ENCODE data around the gene NBPF8.
"Not testable (repeated sequence)": the region's sequence is repeated elsewhere in the genome, so short reads cannot be mapped to it uniquely, and the experiment has no call there.

DNA sequence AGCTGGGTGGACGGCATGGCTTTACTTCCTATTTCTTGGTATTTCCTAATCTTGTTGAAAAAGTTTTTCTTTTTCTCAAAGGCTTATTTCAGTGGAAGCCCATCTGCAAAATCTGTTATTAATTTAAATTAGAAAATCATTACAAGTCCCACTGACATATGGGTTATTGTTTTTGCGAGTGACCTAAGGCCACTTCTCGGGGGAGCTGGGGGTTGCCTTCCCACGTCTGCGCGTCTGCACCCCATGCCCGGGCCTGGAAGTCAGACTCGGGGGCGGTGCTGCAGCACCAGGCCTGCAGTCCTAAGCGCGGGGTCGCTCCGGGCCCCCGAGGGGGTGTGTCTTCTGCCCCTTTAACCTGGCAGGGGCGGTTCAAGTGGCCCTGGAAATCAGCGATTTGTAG, 384 bp upstream of the NBPF8 start:
- TF ChIP-seq, protein P1, sequence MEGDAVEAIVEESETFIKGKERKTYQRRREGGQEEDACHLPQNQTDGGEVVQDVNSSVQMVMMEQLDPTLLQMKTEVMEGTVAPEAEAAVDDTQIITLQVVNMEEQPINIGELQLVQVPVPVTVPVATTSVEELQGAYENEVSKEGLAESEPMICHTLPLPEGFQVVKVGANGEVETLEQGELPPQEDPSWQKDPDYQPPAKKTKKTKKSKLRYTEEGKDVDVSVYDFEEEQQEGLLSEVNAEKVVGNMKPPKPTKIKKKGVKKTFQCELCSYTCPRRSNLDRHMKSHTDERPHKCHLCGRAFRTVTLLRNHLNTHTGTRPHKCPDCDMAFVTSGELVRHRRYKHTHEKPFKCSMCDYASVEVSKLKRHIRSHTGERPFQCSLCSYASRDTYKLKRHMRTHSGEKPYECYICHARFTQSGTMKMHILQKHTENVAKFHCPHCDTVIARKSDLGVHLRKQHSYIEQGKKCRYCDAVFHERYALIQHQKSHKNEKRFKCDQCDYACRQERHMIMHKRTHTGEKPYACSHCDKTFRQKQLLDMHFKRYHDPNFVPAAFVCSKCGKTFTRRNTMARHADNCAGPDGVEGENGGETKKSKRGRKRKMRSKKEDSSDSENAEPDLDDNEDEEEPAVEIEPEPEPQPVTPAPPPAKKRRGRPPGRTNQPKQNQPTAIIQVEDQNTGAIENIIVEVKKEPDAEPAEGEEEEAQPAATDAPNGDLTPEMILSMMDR (IDR thresholded peaks at IDR 0.05; ENCODE audit: poor library complexity, severe bottlenecking): not testable (repeated sequence)
- TF ChIP-seq, protein P2, sequence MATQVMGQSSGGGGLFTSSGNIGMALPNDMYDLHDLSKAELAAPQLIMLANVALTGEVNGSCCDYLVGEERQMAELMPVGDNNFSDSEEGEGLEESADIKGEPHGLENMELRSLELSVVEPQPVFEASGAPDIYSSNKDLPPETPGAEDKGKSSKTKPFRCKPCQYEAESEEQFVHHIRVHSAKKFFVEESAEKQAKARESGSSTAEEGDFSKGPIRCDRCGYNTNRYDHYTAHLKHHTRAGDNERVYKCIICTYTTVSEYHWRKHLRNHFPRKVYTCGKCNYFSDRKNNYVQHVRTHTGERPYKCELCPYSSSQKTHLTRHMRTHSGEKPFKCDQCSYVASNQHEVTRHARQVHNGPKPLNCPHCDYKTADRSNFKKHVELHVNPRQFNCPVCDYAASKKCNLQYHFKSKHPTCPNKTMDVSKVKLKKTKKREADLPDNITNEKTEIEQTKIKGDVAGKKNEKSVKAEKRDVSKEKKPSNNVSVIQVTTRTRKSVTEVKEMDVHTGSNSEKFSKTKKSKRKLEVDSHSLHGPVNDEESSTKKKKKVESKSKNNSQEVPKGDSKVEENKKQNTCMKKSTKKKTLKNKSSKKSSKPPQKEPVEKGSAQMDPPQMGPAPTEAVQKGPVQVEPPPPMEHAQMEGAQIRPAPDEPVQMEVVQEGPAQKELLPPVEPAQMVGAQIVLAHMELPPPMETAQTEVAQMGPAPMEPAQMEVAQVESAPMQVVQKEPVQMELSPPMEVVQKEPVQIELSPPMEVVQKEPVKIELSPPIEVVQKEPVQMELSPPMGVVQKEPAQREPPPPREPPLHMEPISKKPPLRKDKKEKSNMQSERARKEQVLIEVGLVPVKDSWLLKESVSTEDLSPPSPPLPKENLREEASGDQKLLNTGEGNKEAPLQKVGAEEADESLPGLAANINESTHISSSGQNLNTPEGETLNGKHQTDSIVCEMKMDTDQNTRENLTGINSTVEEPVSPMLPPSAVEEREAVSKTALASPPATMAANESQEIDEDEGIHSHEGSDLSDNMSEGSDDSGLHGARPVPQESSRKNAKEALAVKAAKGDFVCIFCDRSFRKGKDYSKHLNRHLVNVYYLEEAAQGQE (IDR thresholded peaks at IDR 0.05; ENCODE audit: borderline replicate concordance): not testable (repeated sequence)
- TF ChIP-seq POLR2AphosphoS5 (IDR thresholded peaks at IDR 0.05); SMC3 (conservative IDR thresholded peaks at IDR 0.05; ENCODE audit: poor library complexity); EZH2 (IDR thresholded peaks at IDR 0.05; ENCODE audit: borderline replicate concordance, insufficient read depth, low read length, poor library complexity, severe bottlenecking); RAD21 (conservative IDR thresholded peaks at IDR 0.05); EP300 (conservative IDR thresholded peaks at IDR 0.05; ENCODE audit: poor library complexity, severe bottlenecking); MXI1 (conservative IDR thresholded peaks at IDR 0.05; ENCODE audit: poor library complexity, severe bottlenecking); TAF1 (IDR thresholded peaks at IDR 0.05; ENCODE audit: low read depth): not testable (repeated sequence)

Data from neural cell (in vitro differentiated cells).